ENCODE results near the gene TAF8. TPM values are rescaled to one million over a fixed set of nuclear protein-coding genes. Genes with fewer than 3 reads are reported as not detected.
"Not testable (repeated sequence)": the region's sequence is repeated elsewhere in the genome, so short reads cannot be mapped to it uniquely, and the experiment has no call there.

TAF8 gene
- 12.6 and 13.5 TPM in 2 replicates for total RNA-seq

- TF ChIP-seq, protein P1, sequence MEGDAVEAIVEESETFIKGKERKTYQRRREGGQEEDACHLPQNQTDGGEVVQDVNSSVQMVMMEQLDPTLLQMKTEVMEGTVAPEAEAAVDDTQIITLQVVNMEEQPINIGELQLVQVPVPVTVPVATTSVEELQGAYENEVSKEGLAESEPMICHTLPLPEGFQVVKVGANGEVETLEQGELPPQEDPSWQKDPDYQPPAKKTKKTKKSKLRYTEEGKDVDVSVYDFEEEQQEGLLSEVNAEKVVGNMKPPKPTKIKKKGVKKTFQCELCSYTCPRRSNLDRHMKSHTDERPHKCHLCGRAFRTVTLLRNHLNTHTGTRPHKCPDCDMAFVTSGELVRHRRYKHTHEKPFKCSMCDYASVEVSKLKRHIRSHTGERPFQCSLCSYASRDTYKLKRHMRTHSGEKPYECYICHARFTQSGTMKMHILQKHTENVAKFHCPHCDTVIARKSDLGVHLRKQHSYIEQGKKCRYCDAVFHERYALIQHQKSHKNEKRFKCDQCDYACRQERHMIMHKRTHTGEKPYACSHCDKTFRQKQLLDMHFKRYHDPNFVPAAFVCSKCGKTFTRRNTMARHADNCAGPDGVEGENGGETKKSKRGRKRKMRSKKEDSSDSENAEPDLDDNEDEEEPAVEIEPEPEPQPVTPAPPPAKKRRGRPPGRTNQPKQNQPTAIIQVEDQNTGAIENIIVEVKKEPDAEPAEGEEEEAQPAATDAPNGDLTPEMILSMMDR (IDR thresholded peaks at IDR 0.05; ENCODE audit: insufficient read depth, low read length, poor library complexity, severe bottlenecking) = no peak
- DNase-seq (ENCODE audit: low read depth) = peak; percentile 76
- peak within 1 kb of the TSS; percentile 81 for H3K4me3 ChIP-seq (ENCODE audit: low read depth, low read length)
- H3K36me3 ChIP-seq (ENCODE audit: control insufficient read depth, insufficient read depth, low read length) = no peaks in the 10 kb centered on the region
- no peaks in the 10 kb centered on the region for H3K27me3 ChIP-seq (ENCODE audit: control insufficient read depth, insufficient read depth, low read length)
Measured at GRCh38 chr6:42050297-42051267, at the start of gene TAF8. TSS of gene TAF8 (plus strand) at chr6:42050524. CDS start at chr6:42050542, 18 bp downstream.

DNA sequence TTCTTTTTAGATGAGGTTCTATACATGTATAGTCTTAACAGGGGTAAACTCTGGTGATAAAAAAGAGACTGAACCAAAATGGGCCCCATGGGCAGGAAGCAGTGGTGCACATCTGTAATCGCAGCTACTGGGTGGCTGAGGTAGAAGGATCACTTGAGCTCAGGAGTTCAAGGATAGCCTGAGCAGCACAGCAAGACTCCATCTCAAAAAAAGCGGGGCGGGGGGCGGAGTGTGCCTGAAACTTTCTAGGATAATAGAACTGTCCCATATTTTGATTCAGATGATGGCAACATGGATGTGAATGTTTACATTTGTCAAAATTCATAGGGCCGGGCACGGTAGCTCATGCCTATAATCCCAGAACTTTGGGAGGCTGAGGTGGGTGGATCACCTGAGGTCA, 48.8 kb upstream of the TAF8 start:
- Histone ChIP-seq H3K36me3 (ENCODE audit: control insufficient read depth, insufficient read depth, low read length) (no peaks in the 10 kb centered on the region), H3K27me3 (ENCODE audit: control insufficient read depth, insufficient read depth, low read length) (no peaks in the 10 kb centered on the region), H3K4me3 (ENCODE audit: low read depth, low read length) (no peak overlapping the region)
- TF ChIP-seq, protein P1 (IDR thresholded peaks at IDR 0.05; ENCODE audit: insufficient read depth, low read length, poor library complexity, severe bottlenecking) = no peak
- DNase-seq (ENCODE audit: low read depth) = no peak

DNA sequence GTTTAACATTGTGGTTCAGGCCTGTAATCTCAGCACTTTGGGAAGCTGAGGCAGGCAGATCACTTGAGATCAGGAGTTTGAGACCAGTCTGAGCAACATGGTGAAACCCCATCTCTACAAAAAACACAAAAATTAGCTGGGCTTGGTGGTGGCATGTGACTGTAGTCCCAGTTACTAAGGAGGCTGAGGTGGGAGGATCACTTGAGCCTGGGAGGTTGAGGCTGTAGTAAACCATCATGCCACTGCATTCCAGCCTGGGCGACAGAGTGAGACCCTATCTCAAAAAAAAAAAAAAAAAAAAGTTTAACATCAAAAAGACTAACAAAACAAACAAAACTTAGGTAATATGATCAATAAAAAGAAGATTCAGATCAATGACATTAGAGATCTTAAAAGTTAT, 46.7 kb upstream of the TAF8 start:
- H3K36me3 ChIP-seq (ENCODE audit: control insufficient read depth, insufficient read depth, low read length); H3K27me3 ChIP-seq (ENCODE audit: control insufficient read depth, insufficient read depth, low read length); H3K4me3 ChIP-seq (ENCODE audit: low read depth, low read length); DNase-seq (ENCODE audit: low read depth): not testable (repeated sequence)

DNA sequence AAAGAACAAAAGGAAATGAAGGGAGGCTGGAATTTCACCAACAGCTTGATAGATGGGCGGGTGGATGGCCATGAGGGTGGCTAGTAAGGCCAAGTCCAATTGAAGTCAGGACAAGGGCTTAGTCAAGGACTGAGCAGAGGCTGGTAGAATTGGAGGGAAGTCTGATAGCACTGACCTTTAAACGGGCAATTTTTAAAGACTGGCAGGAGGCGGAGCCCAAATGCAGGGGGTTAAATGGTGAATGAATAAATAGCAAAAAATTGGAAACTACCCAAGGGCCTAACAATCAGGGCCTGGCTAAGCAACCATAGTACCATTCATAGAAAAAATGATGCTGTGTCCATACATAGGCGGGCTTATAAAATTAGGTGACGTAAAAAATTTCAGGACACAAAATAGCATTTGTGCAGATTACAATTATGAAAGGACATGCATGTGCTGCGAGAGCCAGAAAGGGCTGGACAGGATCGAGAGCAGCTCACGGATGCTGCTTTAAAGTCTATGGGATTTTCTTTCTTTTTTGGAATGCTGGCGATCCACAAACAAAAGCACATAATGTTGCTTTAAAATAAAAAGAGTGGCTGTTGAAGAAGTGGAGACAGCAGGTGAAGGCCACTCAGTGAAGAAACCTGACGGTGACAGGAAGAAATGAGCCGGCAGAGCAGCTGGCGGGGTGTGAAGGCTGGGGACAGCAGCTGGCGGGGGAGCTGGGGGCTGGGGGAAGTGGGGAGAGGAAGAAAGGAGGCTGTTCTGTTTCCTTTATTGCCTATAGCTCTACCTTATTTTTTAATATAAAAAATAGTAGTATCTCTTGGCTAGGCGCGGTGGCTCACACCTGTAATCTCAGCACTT, 42.8 kb upstream of the TAF8 start:
- TF ChIP-seq, protein P1 (IDR thresholded peaks at IDR 0.05; ENCODE audit: insufficient read depth, low read length, poor library complexity, severe bottlenecking) = no peak
- DNase-seq (ENCODE audit: low read depth) = no peak
- Histone ChIP-seq H3K36me3 (ENCODE audit: control insufficient read depth, insufficient read depth, low read length) (no peaks in the 10 kb centered on the region), H3K4me3 (ENCODE audit: low read depth, low read length) (no peak overlapping the region), H3K27me3 (ENCODE audit: control insufficient read depth, insufficient read depth, low read length) (no peaks in the 10 kb centered on the region)

- not testable (repeated sequence) for H3K36me3 ChIP-seq (ENCODE audit: control insufficient read depth, insufficient read depth, low read length); DNase-seq (ENCODE audit: low read depth); H3K4me3 ChIP-seq (ENCODE audit: low read depth, low read length); H3K27me3 ChIP-seq (ENCODE audit: control insufficient read depth, insufficient read depth, low read length)
Measured at GRCh38 chr6:42008138-42008528, 42.2 kb upstream of the TAF8 start.

GRCh38 chr6:42009844-42010184, 40.5 kb upstream of the TAF8 start:
- TF ChIP-seq, protein P1 (IDR thresholded peaks at IDR 0.05; ENCODE audit: insufficient read depth, low read length, poor library complexity, severe bottlenecking) = no peak
- no peak for DNase-seq (ENCODE audit: low read depth)
- H3K36me3 ChIP-seq (ENCODE audit: control insufficient read depth, insufficient read depth, low read length) = no peaks in the 10 kb centered on the region
- H3K27me3 ChIP-seq (ENCODE audit: control insufficient read depth, insufficient read depth, low read length) = no peaks in the 10 kb centered on the region
- H3K4me3 ChIP-seq (ENCODE audit: low read depth, low read length) = no peak overlapping the region
